Measurements from ENCODE around the gene VIPAS39.

Gene VIPAS39

DNA sequence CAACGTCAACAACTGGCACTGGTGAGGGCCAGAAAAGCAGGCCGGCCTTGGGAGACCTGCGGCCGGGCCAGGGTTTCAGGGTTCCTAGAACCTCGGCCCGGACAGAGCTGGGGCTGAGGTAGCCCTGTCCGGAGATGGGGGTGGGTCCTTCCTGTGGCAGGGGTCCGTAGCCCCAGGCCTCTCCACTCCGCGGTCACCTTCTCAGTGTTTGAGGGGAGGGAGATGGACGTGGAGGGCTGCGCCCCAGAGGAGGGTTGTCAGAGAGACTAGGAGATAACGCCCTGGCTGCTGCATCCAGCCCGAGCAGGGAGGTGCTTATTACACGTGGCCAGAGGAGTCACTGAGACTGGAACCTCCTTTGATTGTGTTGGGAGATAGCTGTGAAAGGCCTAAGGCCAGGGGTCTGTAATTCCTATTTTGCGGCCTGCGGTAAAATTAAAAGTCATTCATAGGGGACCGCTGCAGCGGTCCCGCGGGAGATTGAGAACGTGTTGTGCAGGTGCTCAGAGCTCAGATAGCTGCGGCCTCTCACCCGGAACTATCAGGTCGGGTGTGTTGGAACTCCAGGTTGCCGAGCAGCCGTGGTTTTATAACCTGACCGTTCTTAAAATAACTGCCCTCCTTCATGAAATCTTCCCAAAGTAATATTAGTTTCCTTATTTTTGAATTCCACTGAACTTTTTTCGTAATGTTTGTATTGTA is 999 bp upstream of the VIPAS39 start:
- TF ChIP-seq, protein P1, sequence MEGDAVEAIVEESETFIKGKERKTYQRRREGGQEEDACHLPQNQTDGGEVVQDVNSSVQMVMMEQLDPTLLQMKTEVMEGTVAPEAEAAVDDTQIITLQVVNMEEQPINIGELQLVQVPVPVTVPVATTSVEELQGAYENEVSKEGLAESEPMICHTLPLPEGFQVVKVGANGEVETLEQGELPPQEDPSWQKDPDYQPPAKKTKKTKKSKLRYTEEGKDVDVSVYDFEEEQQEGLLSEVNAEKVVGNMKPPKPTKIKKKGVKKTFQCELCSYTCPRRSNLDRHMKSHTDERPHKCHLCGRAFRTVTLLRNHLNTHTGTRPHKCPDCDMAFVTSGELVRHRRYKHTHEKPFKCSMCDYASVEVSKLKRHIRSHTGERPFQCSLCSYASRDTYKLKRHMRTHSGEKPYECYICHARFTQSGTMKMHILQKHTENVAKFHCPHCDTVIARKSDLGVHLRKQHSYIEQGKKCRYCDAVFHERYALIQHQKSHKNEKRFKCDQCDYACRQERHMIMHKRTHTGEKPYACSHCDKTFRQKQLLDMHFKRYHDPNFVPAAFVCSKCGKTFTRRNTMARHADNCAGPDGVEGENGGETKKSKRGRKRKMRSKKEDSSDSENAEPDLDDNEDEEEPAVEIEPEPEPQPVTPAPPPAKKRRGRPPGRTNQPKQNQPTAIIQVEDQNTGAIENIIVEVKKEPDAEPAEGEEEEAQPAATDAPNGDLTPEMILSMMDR (IDR thresholded peaks at IDR 0.05; ENCODE audit: borderline replicate concordance, control extremely low read depth, extremely low read depth, insufficient read depth, missing control alignments) = no peak
- peak; percentile 33 for DNase-seq (ENCODE audit: low spot score)
- in situ Hi-C loops (cut with MboI; ENCODE audit: low sequenced_read_pairs, unreplicated experiment) = loop anchor here (25.0 kb wide), 1 partner anchor 354 kb away; the partner anchor contains the start of gene ADCK1

DNA sequence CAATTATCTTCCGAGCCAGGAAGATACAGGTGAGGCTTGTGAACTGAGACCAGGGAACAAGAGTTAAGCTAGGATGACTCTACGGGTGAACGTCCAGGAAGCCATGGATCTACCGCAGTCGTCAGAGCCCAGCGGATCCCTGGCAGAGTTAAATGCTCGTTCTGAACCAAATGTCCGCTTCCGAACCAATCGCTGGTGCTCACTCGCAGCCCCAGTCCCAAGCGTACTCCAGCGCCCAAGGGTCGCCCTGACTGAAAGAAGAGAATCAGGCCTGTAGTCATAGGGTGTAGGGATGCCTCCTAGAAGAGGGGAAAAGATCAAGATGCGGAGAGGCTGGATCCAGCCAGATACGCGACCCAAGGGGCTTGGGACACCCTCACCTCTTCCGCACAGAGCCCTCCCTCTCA is 283 bp downstream of the VIPAS39 start:
- no peak for DNase-seq (ENCODE audit: low spot score)
- in situ Hi-C loops (cut with MboI; ENCODE audit: low sequenced_read_pairs, unreplicated experiment) = loop anchor here (25.0 kb wide), 1 partner anchor 355 kb away; the partner anchor contains the start of gene ADCK1
- TF ChIP-seq, protein P1 (IDR thresholded peaks at IDR 0.05; ENCODE audit: borderline replicate concordance, control extremely low read depth, extremely low read depth, insufficient read depth, missing control alignments) = no peak

DNA sequence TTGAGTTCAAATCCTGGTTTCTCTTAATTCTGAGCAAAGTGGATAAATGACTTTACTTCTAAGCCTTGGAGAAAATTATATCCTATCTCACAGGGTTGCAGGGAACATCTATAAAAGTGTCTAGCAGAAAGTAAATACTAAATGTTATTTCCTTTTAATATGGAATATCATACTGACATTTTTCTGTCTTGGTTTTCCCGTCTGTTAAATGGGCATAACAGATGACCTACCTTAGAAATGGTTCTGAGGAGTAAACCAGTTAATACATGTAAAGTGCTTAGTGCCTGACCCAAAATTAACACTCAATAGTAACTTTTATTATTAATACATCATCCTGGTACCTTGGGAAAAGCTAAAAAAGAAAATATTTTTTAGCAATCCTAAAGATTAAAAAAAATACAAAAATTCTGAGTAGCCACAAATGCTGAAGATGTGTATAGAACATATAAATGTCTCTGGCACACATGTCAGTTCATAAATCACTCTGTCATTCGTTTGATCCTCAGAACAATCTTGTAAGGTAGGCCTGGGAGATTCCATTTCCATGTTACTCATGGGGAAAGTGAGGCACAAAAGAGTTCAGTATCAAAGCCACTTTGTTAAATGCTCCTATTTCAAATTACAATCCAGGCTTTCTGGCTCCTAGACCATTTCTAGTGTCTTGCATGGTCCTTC is 1.3 kb downstream of the VIPAS39 start:
- no peak for DNase-seq (ENCODE audit: low spot score)
- in situ Hi-C loops (cut with MboI; ENCODE audit: low sequenced_read_pairs, unreplicated experiment) = loop anchor here (25.0 kb wide), 1 partner anchor 356 kb away; the partner anchor contains the start of gene ADCK1
- TF ChIP-seq, protein P1 (IDR thresholded peaks at IDR 0.05; ENCODE audit: borderline replicate concordance, control extremely low read depth, extremely low read depth, insufficient read depth, missing control alignments) = no peak

DNA sequence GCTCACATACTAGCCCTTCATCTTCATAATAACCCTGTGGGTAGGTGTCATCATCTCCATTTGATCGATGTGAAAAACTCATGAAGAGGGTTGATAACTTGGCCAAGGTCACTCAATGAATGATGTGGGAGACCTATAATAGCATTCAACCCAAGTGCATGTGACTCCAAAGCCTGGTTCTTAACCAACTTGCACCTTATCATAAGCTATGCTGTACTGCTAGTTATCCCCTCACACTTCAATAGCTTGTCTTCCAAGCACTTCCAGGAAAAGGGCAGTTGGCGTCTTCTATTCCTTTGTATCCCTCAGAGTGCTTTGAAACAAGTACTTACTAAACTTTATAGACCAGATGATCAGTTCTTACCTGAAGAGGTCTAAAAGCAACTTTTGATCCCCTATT is 15.2 kb downstream of the VIPAS39 start:
- TF ChIP-seq, protein P1 (IDR thresholded peaks at IDR 0.05; ENCODE audit: borderline replicate concordance, control extremely low read depth, extremely low read depth, insufficient read depth, missing control alignments) = no peak
- DNase-seq (ENCODE audit: low spot score) = no peak
- in situ Hi-C loops (cut with MboI; ENCODE audit: low sequenced_read_pairs, unreplicated experiment) = no loop called here

DNA sequence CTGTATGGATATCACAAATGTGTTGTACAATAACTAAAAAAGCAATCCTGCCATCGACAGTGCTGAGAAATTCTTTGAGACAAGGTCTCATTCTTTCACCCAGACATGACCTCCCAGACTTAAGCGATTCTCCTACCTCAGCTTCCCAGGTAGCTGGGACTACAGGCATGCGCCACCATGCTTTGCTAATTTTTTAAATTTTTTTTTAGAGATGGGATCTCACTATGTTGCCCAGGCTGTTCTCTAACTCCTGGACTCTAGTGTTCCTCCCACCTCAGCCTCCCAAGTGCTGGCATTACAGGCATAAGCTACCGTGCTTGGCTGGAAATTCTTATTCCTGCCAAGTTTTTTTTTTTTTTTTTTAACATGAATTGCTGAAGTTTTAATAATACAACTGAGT is 17.5 kb downstream of the VIPAS39 start:
- DNase-seq (ENCODE audit: low spot score) = no peak
- in situ Hi-C loops (cut with MboI; ENCODE audit: low sequenced_read_pairs, unreplicated experiment) = no loop called here
- TF ChIP-seq, protein P1 (IDR thresholded peaks at IDR 0.05; ENCODE audit: borderline replicate concordance, control extremely low read depth, extremely low read depth, insufficient read depth, missing control alignments) = no peak

DNA sequence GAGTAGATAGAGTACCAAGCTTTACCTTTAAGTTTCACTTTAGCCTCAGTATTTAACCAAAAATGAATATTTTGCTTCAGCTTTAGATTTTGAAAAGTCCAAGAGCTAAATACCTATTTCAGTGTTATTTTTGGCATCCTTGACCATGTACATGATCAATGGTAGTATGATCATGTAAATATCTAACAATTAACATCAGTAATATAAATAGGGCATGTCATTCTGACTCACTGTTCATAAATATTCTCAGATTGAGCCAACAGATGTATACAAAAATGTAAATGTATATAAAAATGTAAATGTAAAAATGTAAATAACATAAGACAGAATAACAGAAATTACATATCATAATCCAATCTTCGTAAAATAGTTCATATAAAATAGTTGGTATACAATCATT is 18.8 kb downstream of the VIPAS39 start:
- TF ChIP-seq, protein P1 (IDR thresholded peaks at IDR 0.05; ENCODE audit: borderline replicate concordance, control extremely low read depth, extremely low read depth, insufficient read depth, missing control alignments) = no peak
- in situ Hi-C loops (cut with MboI; ENCODE audit: low sequenced_read_pairs, unreplicated experiment) = no loop called here

More for the DNA sequence above, 18.8 kb downstream of the VIPAS39 start:
- no peak for DNase-seq (ENCODE audit: low spot score)
